H1 (cell line): ENCODE results near the gene CELF1. TPM values are rescaled to one million over a fixed set of nuclear protein-coding genes. Genes with fewer than 3 reads are reported as not detected.

Source experiments
- CTCF ChIA-PET: fragments of 300-600 bp; sonication (Branson Sonifier 250); formaldehyde crosslinking; loops from one replicate; lab custom pipeline; 2021; ENCODE audit not compliant: partially characterized antibody; lab: Charles Lee
- POLR2A ChIA-PET: fragments of 300-600 bp; sonication (Branson Sonifier 250); formaldehyde crosslinking; loops from one replicate; lab custom pipeline; 2021; ENCODE audit warnings: inconsistent platforms; ENCODE audit not compliant: partially characterized antibody; lab: Charles Lee
- DNase-seq, 2 experiments: peaks; one replicate each; pipeline versions ENCODE4 v3.0.0 to v3.0.0-alpha.2; 2010 to 2022; ENCODE audit warnings: low spot score in 2 of 2, low read depth in 1 of 2, mixed read lengths in 1 of 2
- FAIRE-seq: peaks from 2 replicates; lab custom pipeline; 2011; peaks lifted over from hg19 to GRCh38; lab: Jason Lieb, UNC
- H2AFZ ChIP-seq: 2 replicates; pipeline ENCODE4 v1.8.1; 2012; ENCODE audit warnings: low read length, inconsistent platforms
- H2AK5ac ChIP-seq: 2 replicates; pipeline ENCODE4 v1.6.1; 2013; ENCODE audit warnings: low read depth, low read length
- H2BK120ac ChIP-seq: replicated peaks from 2 replicates; pipeline ENCODE3; 2013; ENCODE audit warnings: low read depth, low read length, inconsistent platforms
- H2BK12ac ChIP-seq: 2 replicates; pipeline ENCODE4 v1.6.1; 2013; ENCODE audit warnings: low read depth, low read length
- H2BK15ac ChIP-seq: 2 replicates; pipeline ENCODE4 v1.6.1; 2013; ENCODE audit warnings: low read length
- H2BK20ac ChIP-seq: 2 replicates; pipeline ENCODE4 v1.6.1; 2013; ENCODE audit warnings: low read length
- H2BK5ac ChIP-seq: 2 replicates; pipeline ENCODE4 v1.6.1; 2013; ENCODE audit warnings: low read depth, low read length
- H3K14ac ChIP-seq: 2 replicates; pipeline ENCODE4 v1.6.1; 2013; ENCODE audit warnings: inconsistent platforms; ENCODE audit not compliant: insufficient read length
- H3K18ac ChIP-seq: 2 replicates; pipeline ENCODE4 v1.6.1; 2013; ENCODE audit warnings: low read length; ENCODE audit errors: extremely low read depth
- H3K23ac ChIP-seq: 2 replicates; pipeline ENCODE4 v1.6.1; 2013; ENCODE audit warnings: inconsistent platforms; ENCODE audit not compliant: insufficient read length
- H3K23me2 ChIP-seq: 2 replicates; pipeline ENCODE4 v1.6.1; 2013; ENCODE audit warnings: low read depth, low read length
- H3K27ac ChIP-seq: 2 replicates; pipeline ENCODE4 v1.6.1; 2011; ENCODE audit warnings: low read depth, low read length, inconsistent platforms
- H3K27me3 ChIP-seq, 4 experiments: replicated peaks in 1 of 4; 1 replicate in 1 of 4; 2 replicates in 3 of 4; pipeline versions ENCODE4 v1.6.1 to v1.8.1; 2011 to 2013; ENCODE audit warnings: low read length in 3 of 4, mild to moderate bottlenecking in 3 of 4, inconsistent platforms in 2 of 4, mixed read lengths in 2 of 4, moderate library complexity in 1 of 4; ENCODE audit not compliant: control insufficient read depth in 3 of 4, insufficient read depth in 3 of 4; ENCODE audit errors: extremely low read depth in 1 of 4
- H3K36me3 ChIP-seq, 4 experiments: 2 replicates each; pipeline versions ENCODE4 v1.6.1 to v1.8.1; 2011 to 2013; ENCODE audit warnings: mild to moderate bottlenecking in 4 of 4, low read length in 3 of 4, moderate library complexity in 2 of 4, control low read depth in 1 of 4, inconsistent platforms in 1 of 4; ENCODE audit not compliant: insufficient read depth in 4 of 4, control insufficient read depth in 2 of 4
- H3K4ac ChIP-seq: replicated peaks from 2 replicates; pipeline ENCODE3; 2013; ENCODE audit warnings: low read length, low read depth, mixed read lengths, inconsistent platforms; ENCODE audit not compliant: insufficient read length
- H3K4me1 ChIP-seq, 4 experiments: replicated peaks in 1 of 4; 1 replicate in 1 of 4; 2 replicates in 3 of 4; pipeline versions ENCODE4 v1.6.1 to v1.8.1; 2011 to 2013; ENCODE audit warnings: low read length in 3 of 4, inconsistent platforms in 2 of 4, mixed read lengths in 1 of 4; ENCODE audit not compliant: insufficient read depth in 4 of 4, control insufficient read depth in 3 of 4
- H3K4me2 ChIP-seq, 2 experiments: 2 replicates each; pipeline versions ENCODE4 v1.6.1 to v1.8.1; 2011 to 2013; ENCODE audit warnings: low read depth in 2 of 2, low read length in 2 of 2, control low read depth in 1 of 2, inconsistent platforms in 1 of 2, mild to moderate bottlenecking in 1 of 2; ENCODE audit not compliant: insufficient read depth in 1 of 2
- H3K4me3 ChIP-seq, 4 experiments: fragments of 200-600, 300-600 bp in 1 of 4; sonication (generic), shearing (Covaris generic), sonication (Bioruptor Twin) in 1 of 4; 2 replicates each; pipeline versions ENCODE4 v1.5.1 to v1.8.1; 2011 to 2016; ENCODE audit warnings: low read length in 4 of 4, low read depth in 3 of 4, control low read depth in 2 of 4, inconsistent platforms in 2 of 4, mild to moderate bottlenecking in 2 of 4, mixed read lengths in 1 of 4, moderate library complexity in 1 of 4; ENCODE audit not compliant: insufficient read depth in 2 of 4; ENCODE audit errors: extremely low read depth in 1 of 4
- H3K56ac ChIP-seq: replicated peaks from 2 replicates; pipeline ENCODE3; 2013; ENCODE audit warnings: low read depth, mild to moderate bottlenecking, mixed read lengths, low read length, inconsistent platforms; ENCODE audit not compliant: insufficient read length
- H3K79me1 ChIP-seq: 2 replicates; pipeline ENCODE4 v1.6.1; 2013; ENCODE audit warnings: low read depth, low read length, control low read depth
- H3K79me2 ChIP-seq, 2 experiments: 2 replicates each; pipeline versions ENCODE4 v1.6.1 to v1.8.1; 2012 to 2013; ENCODE audit warnings: low read length in 2 of 2, mild to moderate bottlenecking in 2 of 2, inconsistent platforms in 1 of 2; ENCODE audit not compliant: insufficient read depth in 2 of 2, control insufficient read depth in 1 of 2
- H3K9ac ChIP-seq, 4 experiments: replicated peaks in 1 of 4; 1 replicate in 1 of 4; 2 replicates in 3 of 4; pipeline versions ENCODE4 v1.6.1 to v1.8.1; 2011 to 2013; ENCODE audit warnings: low read depth in 3 of 4, low read length in 3 of 4, control low read depth in 2 of 4, mild to moderate bottlenecking in 2 of 4, moderate library complexity in 2 of 4, inconsistent platforms in 1 of 4; ENCODE audit errors: extremely low read depth in 1 of 4
- H3K9me3 ChIP-seq, 2 experiments: 2 replicates each; pipeline versions ENCODE4 v1.6.1 to v1.8.1; 2012 to 2013; ENCODE audit warnings: mild to moderate bottlenecking in 2 of 2, moderate library complexity in 2 of 2, control low read depth in 1 of 2, inconsistent platforms in 1 of 2, low read depth in 1 of 2, low read length in 1 of 2, mixed read lengths in 1 of 2; ENCODE audit not compliant: insufficient read depth in 2 of 2
- H4K20me1 ChIP-seq, 2 experiments: replicated peaks in 1 of 2; 2 replicates each; pipeline versions ENCODE3 to v1.8.1; 2011 to 2013; ENCODE audit warnings: inconsistent platforms in 2 of 2, low read length in 2 of 2, mild to moderate bottlenecking in 1 of 2; ENCODE audit not compliant: insufficient read depth in 2 of 2, control insufficient read depth in 1 of 2
- H4K5ac ChIP-seq: 2 replicates; pipeline ENCODE4 v1.6.1; 2013; ENCODE audit warnings: low read length, low read depth, mixed read lengths, inconsistent platforms; ENCODE audit not compliant: insufficient read length
- H4K8ac ChIP-seq: 2 replicates; pipeline ENCODE4 v1.8.0; 2013; ENCODE audit warnings: mild to moderate bottlenecking, moderate library complexity, low read length, inconsistent platforms; ENCODE audit not compliant: insufficient read depth; ENCODE audit errors: extremely low read depth
- H4K91ac ChIP-seq: replicated peaks from 2 replicates; pipeline ENCODE3; 2013; ENCODE audit warnings: low read length, mixed read lengths, inconsistent platforms; ENCODE audit not compliant: insufficient read length
- EGR1 ChIP-seq: IDR thresholded peaks from 2 replicates; pipeline ENCODE4 v1.6.1; 2011; ENCODE audit warnings: low read depth, low read length, borderline replicate concordance
- GTF2F1 ChIP-seq: IDR thresholded peaks from 2 replicates; pipeline ENCODE4 v1.6.1; 2012; ENCODE audit warnings: low read depth, low read length, improper control_type of control experiment, borderline replicate concordance
- RAD21 ChIP-seq, 2 experiments: IDR thresholded peaks in 1 of 2; conservative IDR thresholded peaks in 1 of 2; 2 replicates each; pipeline ENCODE4 v1.6.1; 2011; ENCODE audit warnings: low read depth in 2 of 2, low read length in 2 of 2, improper control_type of control experiment in 1 of 2, inconsistent platforms in 1 of 2, mild to moderate bottlenecking in 1 of 2, moderate library complexity in 1 of 2
- RBBP5 ChIP-seq: IDR thresholded peaks from 2 replicates; pipeline ENCODE4 v1.7.1; 2012; ENCODE audit warnings: low read depth, mild to moderate bottlenecking, inconsistent platforms, low read length, moderate library complexity, borderline replicate concordance
- RFX5 ChIP-seq: IDR thresholded peaks from 2 replicates; pipeline ENCODE4 v1.6.1; 2011; ENCODE audit warnings: low read depth, low read length, improper control_type of control experiment, borderline replicate concordance
- RXRA ChIP-seq: IDR thresholded peaks from 2 replicates; pipeline ENCODE4 v1.6.1; 2011; ENCODE audit warnings: low read depth, mild to moderate bottlenecking, low read length, moderate library complexity; ENCODE audit not compliant: insufficient read depth
- SAP30 ChIP-seq: fragments of 300-600 bp; sonication (generic); IDR thresholded peaks from 2 replicates; pipeline ENCODE4 v1.7.1; 2012; ENCODE audit warnings: low read length, moderate library complexity, mild to moderate bottlenecking, inconsistent platforms; ENCODE audit not compliant: insufficient read depth, insufficient replicate concordance
- SIRT6 ChIP-seq: IDR thresholded peaks from one replicate; pipeline ENCODE4 v1.7.1; 2012; ENCODE audit warnings: low read length, inconsistent platforms
- SP1 ChIP-seq: IDR thresholded peaks from 2 replicates; pipeline ENCODE4 v1.6.1; 2011; ENCODE audit warnings: low read depth, low read length
- WGBS, 2 experiments: shearing (Covaris generic) in 1 of 2; methylation state at CpG; one replicate each; pipeline versions ENCODE4 v1.1.6 to v1.1.7; 2013 to 2015; ENCODE audit warnings: low lambda C conversion rate in 2 of 2, mixed read lengths in 2 of 2, inconsistent platforms in 1 of 2, low coverage in 1 of 2, missing lambda C conversion rate in 1 of 2; ENCODE audit not compliant: insufficient replicate concordance in 2 of 2, insufficient coverage in 1 of 2, insufficient read length in 1 of 2; ENCODE audit errors: extremely low coverage in 1 of 2, missing lambda C conversion rate in 1 of 2; 5-methylcytosine and 5-hydroxymethylcytosine counted together
- polyA plus RNA-seq, 7 experiments: library from polyadenylated mRNA; depleted of rRNA in 3 of 7; stranded (reverse) in 5 of 7; unstranded in 2 of 7; fragments of >200 nt in 5 of 7; fragments of 200-250 nt in 2 of 7; gene quantifications; 1 replicate in 5 of 7; 2 replicates in 1 of 7; 4 replicates in 1 of 7; pipeline versions ENCODE4 v1.2.1 to v1.2.3, GENCODE V29; 2011 to 2013; ENCODE audit warnings: missing spikeins in 2 of 7, mixed read lengths in 2 of 7
- total RNA-seq: library from RNA; stranded (reverse); fragmentation: NEBNext Ultra II Directional; extraction: Animal tissue kit (Norgen Biotek cat#: 25700); gene quantifications from 2 replicates; pipeline ENCODE4 v1.2.1, GENCODE V29; 2021

The CELF1 gene
- total and polyA plus RNA-seq, 2 of the 8 experiments (the other 6 are each of a cell fraction or from before 2014, with no cell fraction given), result 131 to 197 TPM

GRCh38 chr11:47539681-47540039, 13.3 kb downstream of the CELF1 start:
- no peak overlapping the region for H3K4me3 ChIP-seq
- H2AFZ ChIP-seq, result no peak overlapping the region
- H3K27ac ChIP-seq, result no peak overlapping the region
- H3K14ac ChIP-seq, result no peak overlapping the region
- H3K4me2 ChIP-seq, result peak overlapping the region in 1 of 2 experiments; percentile 30; a peak in 1 of 4 replicates
- no peak overlapping the region for H2AK5ac ChIP-seq
- no peak overlapping the region for H4K5ac ChIP-seq
- H4K20me1 ChIP-seq, result peaks cover 33 to 36% of the 10 kb centered on the region in 2 experiments
- POLR2A ChIA-PET, result interaction anchor here (0.6 to 8.8 kb wide), 7 partner anchors 8 to 38 kb away, joined by 3 to 65 read pairs (median 3); partner anchors contain the start of genes CELF1, KBTBD4, NDUFS3 and PTPMT1
- H2BK12ac ChIP-seq, result no peak overlapping the region
- no peak overlapping the region for H3K18ac ChIP-seq
- H3K23ac ChIP-seq, result no peak overlapping the region
- no peaks in the 10 kb centered on the region for H3K27me3 ChIP-seq
- no peaks in the 10 kb centered on the region for H3K23me2 ChIP-seq
- H2BK120ac ChIP-seq, result no peak overlapping the region
- H3K4ac ChIP-seq, result no peak overlapping the region
- H4K91ac ChIP-seq, result no peak overlapping the region
- no peak for TF ChIP-seq RAD21 (IDR thresholded peaks at IDR 0.05 in 1 of 2, conservative IDR thresholded peaks at IDR 0.05 in 1 of 2; ENCODE audit: low read depth in 2 of 2, low read length in 2 of 2)
- TF ChIP-seq GTF2F1, result no peak
- TF ChIP-seq SP1, result no peak
- no peak for TF ChIP-seq SIRT6
- TF ChIP-seq EGR1, result no peak
- no peak for TF ChIP-seq SAP30
- no peak for TF ChIP-seq RFX5
- no peak for TF ChIP-seq RBBP5
- no peak for TF ChIP-seq RXRA
- 80% methylated on average over 2 of the region's 2 CpGs; no CpG with 5 or more reads in 1 of the 2 experiments for WGBS, 2 experiments
- peaks cover 4% of the 10 kb centered on the region for H3K79me1 ChIP-seq
- DNase-seq, result no peak
- H3K56ac ChIP-seq, result no peak overlapping the region
- no peak overlapping the region for H4K8ac ChIP-seq
- no peak for FAIRE-seq
- no peak overlapping the region for H2BK15ac ChIP-seq
- H3K9ac ChIP-seq, result no peak overlapping the region
- H3K36me3 ChIP-seq, result peaks cover 0 to 4% (median 0%) of the 10 kb centered on the region in 4 experiments; a peak in 2 of 8 replicates
- H3K9me3 ChIP-seq, result no peaks in the 10 kb centered on the region
- H3K4me1 ChIP-seq, result peaks cover 0 to 10% (median 4%) of the 10 kb centered on the region in 4 experiments; a peak in 5 of 7 replicates
- H2BK5ac ChIP-seq, result no peak overlapping the region
- no peak overlapping the region for H2BK20ac ChIP-seq
- CTCF ChIA-PET, result interaction anchor here (0.9 to 5.3 kb wide), 5 partner anchors 8 to 77 kb away, joined by 3 to 25 read pairs (median 4); partner anchors contain the start of gene CELF1
- H3K79me2 ChIP-seq, result peaks cover 59 to 99% of the 10 kb centered on the region in 2 experiments
